ENCODE measurements around the gene CELA3A.
"Not testable (repeated sequence)": the region's sequence is repeated elsewhere in the genome, so short reads cannot be mapped to it uniquely, and the experiment has no call there.

CELA3A gene

GRCh38 chr1:22002461-22002860 is 1.0 kb downstream of the CELA3A start:
- H3K4me3 Mint-ChIP-seq; H3K9me3 Mint-ChIP-seq; H3K27ac Mint-ChIP-seq; H3K4me1 Mint-ChIP-seq; H3K36me3 Mint-ChIP-seq (ENCODE audit: low read depth); H3K27me3 Mint-ChIP-seq (ENCODE audit: low read depth): not testable (repeated sequence)

DNA sequence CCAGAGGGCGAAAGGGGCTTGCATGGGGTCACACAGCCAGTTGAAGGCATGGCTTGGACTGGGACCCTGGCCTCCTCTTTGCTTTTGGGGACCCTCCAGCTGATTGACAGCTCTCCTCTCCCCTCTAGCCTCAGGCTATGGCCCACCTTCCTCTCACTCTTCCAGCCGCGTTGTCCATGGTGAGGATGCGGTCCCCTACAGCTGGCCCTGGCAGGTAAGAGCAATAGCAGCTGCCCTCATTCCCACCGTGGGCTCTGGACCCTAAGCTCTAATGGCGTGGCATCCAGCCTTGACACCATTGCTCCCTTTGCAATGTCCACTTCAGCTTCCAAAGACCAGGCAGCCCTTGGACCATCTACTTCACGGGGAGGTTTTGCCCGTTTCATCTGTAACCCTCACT is 1.4 kb downstream of the CELA3A start:
- H3K9me3 Mint-ChIP-seq; H3K27me3 Mint-ChIP-seq (ENCODE audit: low read depth); H3K36me3 Mint-ChIP-seq (ENCODE audit: low read depth); H3K4me3 Mint-ChIP-seq; H3K27ac Mint-ChIP-seq; H3K4me1 Mint-ChIP-seq: not testable (repeated sequence)

DNA sequence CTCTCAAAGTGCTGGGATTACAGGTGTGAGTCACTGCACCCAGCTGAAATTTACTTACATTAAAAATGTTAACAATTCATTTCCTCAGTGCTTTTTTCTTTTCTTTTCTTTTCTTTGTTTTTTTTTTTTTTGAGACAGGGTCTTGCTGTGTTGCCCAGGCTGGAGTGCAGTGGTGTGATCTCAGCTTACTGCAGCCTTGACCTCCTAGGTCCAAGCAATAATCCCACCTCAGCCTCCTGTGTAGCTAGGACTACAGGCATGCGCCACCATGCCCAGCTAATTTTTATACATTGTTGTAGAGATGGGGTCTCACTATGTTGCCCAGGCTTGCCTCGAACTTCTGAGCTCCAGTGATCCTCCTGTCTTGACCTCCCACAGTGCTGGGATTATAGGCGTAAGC is 2.5 kb downstream of the CELA3A start:
- H3K27me3 Mint-ChIP-seq (ENCODE audit: low read depth); H3K9me3 Mint-ChIP-seq; H3K4me3 Mint-ChIP-seq; H3K36me3 Mint-ChIP-seq (ENCODE audit: low read depth); H3K27ac Mint-ChIP-seq; H3K4me1 Mint-ChIP-seq: not testable (repeated sequence)

- not testable (repeated sequence) for H3K27me3 Mint-ChIP-seq (ENCODE audit: low read depth); H3K4me1 Mint-ChIP-seq; H3K4me3 Mint-ChIP-seq; H3K9me3 Mint-ChIP-seq; H3K27ac Mint-ChIP-seq; H3K36me3 Mint-ChIP-seq (ENCODE audit: low read depth)
Observed at GRCh38 chr1:22005261-22006149, 4.0 kb downstream of the CELA3A start.

GRCh38 chr1:22006736-22007135 is 5.3 kb downstream of the CELA3A start:
- not testable (repeated sequence) for H3K36me3 Mint-ChIP-seq (ENCODE audit: low read depth); H3K4me3 Mint-ChIP-seq; H3K27ac Mint-ChIP-seq; H3K4me1 Mint-ChIP-seq; H3K9me3 Mint-ChIP-seq; H3K27me3 Mint-ChIP-seq (ENCODE audit: low read depth)

GRCh38 chr1:22007262-22007661 is 5.8 kb downstream of the CELA3A start:
- not testable (repeated sequence) for H3K27me3 Mint-ChIP-seq (ENCODE audit: low read depth); H3K4me3 Mint-ChIP-seq; H3K9me3 Mint-ChIP-seq; H3K27ac Mint-ChIP-seq; H3K4me1 Mint-ChIP-seq; H3K36me3 Mint-ChIP-seq (ENCODE audit: low read depth)

- H3K4me1 Mint-ChIP-seq; H3K27ac Mint-ChIP-seq; H3K36me3 Mint-ChIP-seq (ENCODE audit: low read depth); H3K4me3 Mint-ChIP-seq; H3K9me3 Mint-ChIP-seq; H3K27me3 Mint-ChIP-seq (ENCODE audit: low read depth): not testable (repeated sequence)
Observed at GRCh38 chr1:22009566-22009965, 8.1 kb downstream of the CELA3A start.

- not testable (repeated sequence) for H3K4me1 Mint-ChIP-seq; H3K27ac Mint-ChIP-seq; H3K36me3 Mint-ChIP-seq (ENCODE audit: low read depth); H3K4me3 Mint-ChIP-seq; H3K9me3 Mint-ChIP-seq
- H3K27me3 Mint-ChIP-seq (ENCODE audit: low read depth): peaks cover 14% of the 10 kb centered on the region
Observed at GRCh38 chr1:22012752-22013151, 11.3 kb downstream of the CELA3A start.

- H3K36me3 Mint-ChIP-seq (ENCODE audit: low read depth); H3K9me3 Mint-ChIP-seq; H3K27ac Mint-ChIP-seq; H3K4me3 Mint-ChIP-seq; H3K4me1 Mint-ChIP-seq: not testable (repeated sequence)
- H3K27me3 Mint-ChIP-seq (ENCODE audit: low read depth): peaks cover 14% of the 10 kb centered on the region
Observed at GRCh38 chr1:22014575-22015206, 13.2 kb downstream of the CELA3A start.

GRCh38 chr1:22018583-22019559 is 17.4 kb downstream of the CELA3A start:
- Mint-ChIP-seq H3K27ac (no peak overlapping the region), H3K27me3 (ENCODE audit: low read depth) (peaks cover 14% of the 10 kb centered on the region), H3K9me3 (no peaks in the 10 kb centered on the region), H3K36me3 (ENCODE audit: low read depth) (no peaks in the 10 kb centered on the region), H3K4me1 (peaks cover 6% of the 10 kb centered on the region), H3K4me3 (no peak overlapping the region)
- TF ChIP-seq CTCF (IDR thresholded peaks at IDR 0.05; ENCODE audit: unreplicated experiment in 3 of 3): no peak

All from nephron (organoid).